ENCODE data around the gene DOCK1.

The DOCK1 gene

GRCh38 chr10:127243490-127244272 is 338.5 kb downstream of the DOCK1 start:
- DNase-seq = peak; percentile 18 to 23

GRCh38 chr10:127245456-127245855 is 340.2 kb downstream of the DOCK1 start:
- DNase-seq = no peak

- no peak for DNase-seq
These were observed 344.8 kb downstream of the DOCK1 start for GRCh38 chr10:127250031-127250430.

GRCh38 chr10:127252818-127253217 is 347.6 kb downstream of the DOCK1 start:
- no peak for DNase-seq

GRCh38 chr10:127254276-127254675 is 349.0 kb downstream of the DOCK1 start:
- DNase-seq = no peak

GRCh38 chr10:127257395-127257794 is 352.2 kb downstream of the DOCK1 start:
- no peak for DNase-seq

- no peak for DNase-seq
These were observed 354.1 kb downstream of the DOCK1 start for GRCh38 chr10:127259347-127259746.

- DNase-seq = no peak
These were observed 357.4 kb downstream of the DOCK1 start for GRCh38 chr10:127262606-127263005.

GRCh38 chr10:127265288-127265687 is 360.1 kb downstream of the DOCK1 start:
- DNase-seq = no peak

GRCh38 chr10:127266431-127266830 is 361.2 kb downstream of the DOCK1 start:
- no peak for DNase-seq

- DNase-seq = no peak
These were observed 362.2 kb downstream of the DOCK1 start for GRCh38 chr10:127267442-127267841.

GRCh38 chr10:127272076-127272475 is 366.8 kb downstream of the DOCK1 start:
- DNase-seq = no peak

GRCh38 chr10:127275272-127275671 is 370.0 kb downstream of the DOCK1 start:
- DNase-seq = no peak

GRCh38 chr10:127275793-127276450 is 370.7 kb downstream of the DOCK1 start:
- no peak for DNase-seq

GRCh38 chr10:127276794-127277462 is 371.7 kb downstream of the DOCK1 start:
- no peak for DNase-seq

- no peak for DNase-seq
These were observed 372.8 kb downstream of the DOCK1 start for GRCh38 chr10:127278001-127278400.

GRCh38 chr10:127279334-127279774 is 374.1 kb downstream of the DOCK1 start:
- no peak for DNase-seq

- DNase-seq = no peak
These were observed 375.2 kb downstream of the DOCK1 start for GRCh38 chr10:127280446-127280845.

- DNase-seq = no peak
These were observed 377.8 kb downstream of the DOCK1 start for GRCh38 chr10:127283017-127283416.

GRCh38 chr10:127283576-127283975 is 378.3 kb downstream of the DOCK1 start:
- no peak for DNase-seq

- DNase-seq = no peak
These were observed 385.6 kb downstream of the DOCK1 start for GRCh38 chr10:127290850-127291249.

GRCh38 chr10:127291329-127291728 is 386.1 kb downstream of the DOCK1 start:
- no peak for DNase-seq

- no peak for DNase-seq
These were observed 387.7 kb downstream of the DOCK1 start for GRCh38 chr10:127292888-127293287.

GRCh38 chr10:127293640-127294039 is 388.4 kb downstream of the DOCK1 start:
- peak in 1 of 2 donors; percentile 19 for DNase-seq
